Measurements from ENCODE around the gene C6orf120. TPM values are rescaled to one million over a fixed set of nuclear protein-coding genes. Genes with fewer than 3 reads are reported as not detected.
"Not testable (repeated sequence)": the region's sequence is repeated elsewhere in the genome, so short reads cannot be mapped to it uniquely, and the experiment has no call there.

The C6orf120 gene
- total and polyA plus RNA-seq, 2 donors (not counting 3 experiments of a cell fraction or from before 2014, with no cell fraction given): 13.8 to 30.1 TPM

DNA sequence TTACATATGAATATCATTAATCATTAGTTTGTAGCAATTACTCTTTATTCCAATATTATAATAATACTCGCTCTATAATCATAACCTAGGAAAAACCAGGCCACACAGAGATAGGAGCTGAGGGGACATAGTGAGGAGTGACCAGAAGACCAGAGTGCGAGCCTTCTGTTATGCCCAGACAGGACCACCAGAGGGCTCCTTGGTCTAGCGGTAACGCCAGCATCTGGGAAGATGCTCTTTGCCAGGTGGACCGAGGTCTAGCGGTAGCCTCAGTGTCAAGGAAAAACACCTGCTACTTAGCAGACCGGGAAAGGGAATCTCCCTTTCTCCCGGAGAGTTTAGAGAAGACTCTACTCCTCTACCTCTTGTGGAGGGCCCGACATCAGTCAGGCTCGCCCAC, 4.8 kb upstream of the C6orf120 start:
- DNase-seq (ENCODE audit: low read depth, low spot score): not testable (repeated sequence)

DNA sequence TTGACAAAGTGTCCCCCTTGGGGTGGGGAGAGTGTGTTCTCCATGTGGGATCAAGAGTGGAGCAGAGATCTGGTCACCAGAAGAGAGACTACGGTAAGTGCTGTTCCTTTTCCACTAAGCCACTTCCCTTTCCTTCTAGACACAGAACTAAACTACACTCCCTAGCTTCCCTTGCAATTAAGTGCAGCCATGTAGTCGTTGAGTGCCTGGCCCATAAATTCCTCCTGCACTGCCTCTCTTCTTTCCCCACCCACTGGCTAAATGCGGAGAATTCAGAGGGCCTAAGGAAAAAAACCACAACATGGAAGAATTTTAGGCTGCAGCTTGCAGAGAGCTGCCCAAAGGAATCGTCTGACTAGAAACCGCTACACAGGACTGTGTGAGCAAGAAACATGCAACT, 1.6 kb upstream of the C6orf120 start:
- H3K79me2 ChIP-seq (ENCODE audit: control insufficient read depth, insufficient read depth, low read length): peaks cover 56% of the 10 kb centered on the region
- H3K36me3 ChIP-seq (ENCODE audit: control insufficient read depth in 2 of 2, extremely low read depth in 1 of 2, insufficient read depth in 2 of 2, low read length in 2 of 2): no peaks in the 10 kb centered on the region
- dilution Hi-C loops (cut with MboI; ENCODE audit: extremely low pct_ligation_motif_present, low sequenced_read_pairs): no loop called here
- DNase-seq (ENCODE audit: low read depth, low spot score) (peak; percentile 24), FAIRE-seq (no peak)
- BruUV-seq (replicated peaks): no TSS peak
- peak overlapping the region; percentile 91 for H3K9ac ChIP-seq (replicated peaks; ENCODE audit: extremely low read depth, insufficient read depth, low read length)
- H3K9me1 ChIP-seq (replicated peaks; ENCODE audit: control insufficient read depth, extremely low read depth, insufficient read depth, low read length): no peaks in the 10 kb centered on the region
- CTCF ChIA-PET: interaction anchor here (1.5 kb wide), 1 partner anchor 46 kb away, joined by 5 read pairs; no protein-coding TSS in a partner anchor
- POLR2A ChIA-PET: no interaction called here
- no peaks in the 10 kb centered on the region for H3K9me3 ChIP-seq (replicated peaks; ENCODE audit: control insufficient read depth, insufficient read depth, low read length)
- peaks cover 57% of the 10 kb centered on the region for H3K4me1 ChIP-seq (ENCODE audit: control insufficient read depth, extremely low read depth, insufficient read depth, low read length)
- H4K20me1 ChIP-seq (replicated peaks; ENCODE audit: control insufficient read depth, extremely low read depth, insufficient read depth, low read length): no peaks in the 10 kb centered on the region
- no peaks in the 10 kb centered on the region for H3K27me3 ChIP-seq (ENCODE audit: control insufficient read depth in 2 of 2, insufficient read depth in 2 of 2, low read length in 2 of 2)
- no peak overlapping the region for H3K27ac ChIP-seq (ENCODE audit: insufficient read depth, low read depth, low read length)
- intact Hi-C loops (cut with micrococcal nuclease): loop anchor here (2.0 to 5.0 kb wide), 2 partner anchors 607 to 805 kb away; partner anchors contain the start of gene FAM120B
- H3K4me3 ChIP-seq (replicated peaks in 1 of 3; ENCODE audit: insufficient read depth in 1 of 3, low read depth in 1 of 3, low read length in 3 of 3): no peak overlapping the region
- no peak overlapping the region for H2AFZ ChIP-seq (ENCODE audit: low read depth, low read length)
- no peak for TF ChIP-seq POLR2A (IDR thresholded peaks at IDR 0.05; ENCODE audit: low read depth, low read length)
- no peak for TF ChIP-seq EZH2 (IDR thresholded peaks at IDR 0.05; ENCODE audit: borderline replicate concordance, low read depth, low read length, severe bottlenecking)
- no peak for TF ChIP-seq MYC (IDR thresholded peaks at IDR 0.05; ENCODE audit: low read depth, low read length)
- no peak for TF ChIP-seq POLR2AphosphoS5 (IDR thresholded peaks at IDR 0.05; ENCODE audit: insufficient read depth, low read depth, low read length)
- TF ChIP-seq, protein P1, sequence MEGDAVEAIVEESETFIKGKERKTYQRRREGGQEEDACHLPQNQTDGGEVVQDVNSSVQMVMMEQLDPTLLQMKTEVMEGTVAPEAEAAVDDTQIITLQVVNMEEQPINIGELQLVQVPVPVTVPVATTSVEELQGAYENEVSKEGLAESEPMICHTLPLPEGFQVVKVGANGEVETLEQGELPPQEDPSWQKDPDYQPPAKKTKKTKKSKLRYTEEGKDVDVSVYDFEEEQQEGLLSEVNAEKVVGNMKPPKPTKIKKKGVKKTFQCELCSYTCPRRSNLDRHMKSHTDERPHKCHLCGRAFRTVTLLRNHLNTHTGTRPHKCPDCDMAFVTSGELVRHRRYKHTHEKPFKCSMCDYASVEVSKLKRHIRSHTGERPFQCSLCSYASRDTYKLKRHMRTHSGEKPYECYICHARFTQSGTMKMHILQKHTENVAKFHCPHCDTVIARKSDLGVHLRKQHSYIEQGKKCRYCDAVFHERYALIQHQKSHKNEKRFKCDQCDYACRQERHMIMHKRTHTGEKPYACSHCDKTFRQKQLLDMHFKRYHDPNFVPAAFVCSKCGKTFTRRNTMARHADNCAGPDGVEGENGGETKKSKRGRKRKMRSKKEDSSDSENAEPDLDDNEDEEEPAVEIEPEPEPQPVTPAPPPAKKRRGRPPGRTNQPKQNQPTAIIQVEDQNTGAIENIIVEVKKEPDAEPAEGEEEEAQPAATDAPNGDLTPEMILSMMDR (IDR thresholded peaks at IDR 0.05; ENCODE audit: extremely low read depth in 1 of 2, insufficient read depth in 1 of 2, low read depth in 1 of 2, low read length in 2 of 2): no peak
- no peak for TF ChIP-seq FOS (IDR thresholded peaks at IDR 0.05; ENCODE audit: borderline replicate concordance, insufficient read depth, low read length)
- no peak for TF ChIP-seq JUN (IDR thresholded peaks at IDR 0.05; ENCODE audit: borderline replicate concordance, insufficient read depth, insufficient read length, low read depth)
- TF ChIP-seq, protein P2, sequence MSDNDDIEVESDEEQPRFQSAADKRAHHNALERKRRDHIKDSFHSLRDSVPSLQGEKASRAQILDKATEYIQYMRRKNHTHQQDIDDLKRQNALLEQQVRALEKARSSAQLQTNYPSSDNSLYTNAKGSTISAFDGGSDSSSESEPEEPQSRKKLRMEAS (IDR thresholded peaks at IDR 0.05; ENCODE audit: insufficient read depth, insufficient read length): no peak
- no peak for TF ChIP-seq GATA2 (IDR thresholded peaks at IDR 0.05; ENCODE audit: insufficient read depth, insufficient read length, low read depth, low read length)
- peak overlapping the region; percentile 93 for H3K4me2 ChIP-seq (ENCODE audit: insufficient read depth, low read length)

More for the DNA sequence above, 4.8 kb upstream of the C6orf120 start:
- H3K9me3 ChIP-seq (replicated peaks; ENCODE audit: control insufficient read depth, insufficient read depth, low read length); H3K36me3 ChIP-seq (ENCODE audit: control insufficient read depth in 2 of 2, extremely low read depth in 1 of 2, insufficient read depth in 2 of 2, low read length in 2 of 2); H3K9me1 ChIP-seq (replicated peaks; ENCODE audit: control insufficient read depth, extremely low read depth, insufficient read depth, low read length); POLR2A ChIA-PET; FAIRE-seq; H3K4me3 ChIP-seq (replicated peaks in 1 of 3; ENCODE audit: insufficient read depth in 1 of 3, low read depth in 1 of 3, low read length in 3 of 3); H3K9ac ChIP-seq (replicated peaks; ENCODE audit: extremely low read depth, insufficient read depth, low read length); BruUV-seq (replicated peaks); H3K4me2 ChIP-seq (ENCODE audit: insufficient read depth, low read length); H2AFZ ChIP-seq (ENCODE audit: low read depth, low read length); H4K20me1 ChIP-seq (replicated peaks; ENCODE audit: control insufficient read depth, extremely low read depth, insufficient read depth, low read length); dilution Hi-C loops (cut with MboI; ENCODE audit: extremely low pct_ligation_motif_present, low sequenced_read_pairs); H3K27me3 ChIP-seq (ENCODE audit: control insufficient read depth in 2 of 2, insufficient read depth in 2 of 2, low read length in 2 of 2): not testable (repeated sequence)
- Histone ChIP-seq H3K27ac (ENCODE audit: insufficient read depth, low read depth, low read length) (peak overlapping the region; percentile 90), H3K79me2 (ENCODE audit: control insufficient read depth, insufficient read depth, low read length) (peaks cover 28% of the 10 kb centered on the region), H3K4me1 (ENCODE audit: control insufficient read depth, extremely low read depth, insufficient read depth, low read length) (peaks cover 37% of the 10 kb centered on the region)
- TF ChIP-seq, protein P1 (IDR thresholded peaks at IDR 0.05; ENCODE audit: extremely low read depth in 1 of 2, insufficient read depth in 1 of 2, low read depth in 1 of 2, low read length in 2 of 2): peak; percentile 25 to 36
- CTCF ChIA-PET: interaction anchor here (1.1 to 1.2 kb wide), 2 partner anchors 27 kb away, joined by 3 to 4 read pairs; no protein-coding TSS in a partner anchor
- intact Hi-C loops (cut with micrococcal nuclease): loop anchor here (5.0 kb wide), 1 partner anchor 155 kb away; no protein-coding TSS in a partner anchor
